IMR-90 (cell line): Measurements from ENCODE around the gene SURF1. TPM values are rescaled to one million over a fixed set of nuclear protein-coding genes. Genes with fewer than 3 reads are reported as not detected.

Experiments used
- ATAC-seq: fragments of 200-7000 bp; cut with Tn5 transposase; 2 replicates; pipeline ENCODE4 v1.9.1; 2020; ENCODE audit warnings: low read depth, mild to moderate bottlenecking, moderate library complexity
- BruUV-seq: library from RNA; stranded (reverse); fragments of 400-500 nt; replicated peaks from 2 replicates; lab custom pipeline; 2021; lab: Mats Ljungman, UMichigan
- CTCF ChIA-PET: fragments of 300-600 bp; formaldehyde crosslinking; extraction: SDS; loops from one replicate; lab custom pipeline; 2021; ENCODE audit warnings: antibody characterized with exemption; lab: Yijun Ruan, JAX
- POLR2A ChIA-PET: fragments of 300-600 bp; sonication (Branson Sonifier 250); formaldehyde crosslinking; loops from one replicate; lab custom pipeline; 2022; ENCODE audit warnings: antibody characterized with exemption; ENCODE audit not compliant: unreplicated experiment; lab: Charles Lee
- DNase-seq: peaks from one replicate; pipeline ENCODE4 v3.0.0; 2013
- H2AFZ ChIP-seq: replicated peaks from 2 replicates; pipeline ENCODE3; 2013; ENCODE audit warnings: low read length, mild to moderate bottlenecking; ENCODE audit not compliant: poor library complexity
- H2AK5ac ChIP-seq: 2 replicates; pipeline ENCODE4 v1.6.1; 2013; ENCODE audit warnings: low read depth, low read length, inconsistent platforms
- H2AK9ac ChIP-seq: replicated peaks from 2 replicates; pipeline ENCODE3; 2013; ENCODE audit warnings: mild to moderate bottlenecking, low read depth, low read length, moderate library complexity; ENCODE audit not compliant: poor library complexity
- H2BK120ac ChIP-seq: 2 replicates; pipeline ENCODE4 v1.6.1; 2013; ENCODE audit warnings: low read depth, low read length, inconsistent platforms
- H2BK15ac ChIP-seq: 3 replicates; pipeline ENCODE4 v1.6.1; 2013; ENCODE audit warnings: low read depth, low read length, inconsistent platforms
- H2BK20ac ChIP-seq: 2 replicates; pipeline ENCODE4 v1.6.1; 2013; ENCODE audit warnings: low read depth, mild to moderate bottlenecking, inconsistent platforms, low read length, moderate library complexity
- H2BK5ac ChIP-seq: 2 replicates; pipeline ENCODE4 v1.6.1; 2013; ENCODE audit warnings: mild to moderate bottlenecking, low read depth, low read length, inconsistent platforms; ENCODE audit not compliant: poor library complexity, severe bottlenecking
- H3K14ac ChIP-seq: replicated peaks from 2 replicates; pipeline ENCODE4 v1.6.1; 2013; ENCODE audit warnings: low read depth, low read length, inconsistent platforms
- H3K18ac ChIP-seq: 2 replicates; pipeline ENCODE4 v1.6.1; 2013; ENCODE audit warnings: low read depth, low read length, control low read depth
- H3K23ac ChIP-seq: 2 replicates; pipeline ENCODE4 v1.6.1; 2013; ENCODE audit warnings: low read depth, low read length, inconsistent platforms
- H3K27ac ChIP-seq: 2 replicates; pipeline ENCODE4 v1.5.1; 2013; ENCODE audit warnings: mild to moderate bottlenecking, control low read depth, low read length; ENCODE audit not compliant: insufficient read depth
- H3K27me3 ChIP-seq: 2 replicates; pipeline ENCODE4 v1.6.1; 2013; ENCODE audit warnings: low read length; ENCODE audit not compliant: control insufficient read depth, insufficient read depth
- H3K36me3 ChIP-seq: 2 replicates; pipeline ENCODE4 v1.6.1; 2013; ENCODE audit warnings: low read length, mixed read lengths; ENCODE audit not compliant: control insufficient read depth, insufficient read depth
- H3K4ac ChIP-seq: 2 replicates; pipeline ENCODE4 v1.6.1; 2013; ENCODE audit warnings: low read depth, low read length, inconsistent platforms
- H3K4me1 ChIP-seq: 2 replicates; pipeline ENCODE4 v1.6.1; 2013; ENCODE audit warnings: low read length, mixed read lengths; ENCODE audit not compliant: control insufficient read depth, insufficient read depth
- H3K4me2 ChIP-seq: 2 replicates; pipeline ENCODE4 v1.6.1; 2013; ENCODE audit warnings: low read depth, mild to moderate bottlenecking, control low read depth, low read length, moderate library complexity
- H3K4me3 ChIP-seq: 2 replicates; pipeline ENCODE4 v1.5.1; 2013; ENCODE audit warnings: low read depth, mild to moderate bottlenecking, control low read depth, low read length, moderate library complexity; ENCODE audit not compliant: insufficient read depth
- H3K56ac ChIP-seq: 2 replicates; pipeline ENCODE4 v1.6.1; 2013; ENCODE audit warnings: low read length, inconsistent platforms; ENCODE audit not compliant: insufficient read depth; ENCODE audit errors: extremely low read depth
- H3K79me1 ChIP-seq, 2 experiments: 2 replicates each; pipeline ENCODE4 v1.6.1; 2013; ENCODE audit warnings: low read length in 2 of 2, inconsistent platforms in 1 of 2, low read depth in 1 of 2
- H3K9ac ChIP-seq: 2 replicates; pipeline ENCODE4 v1.6.1; 2013; ENCODE audit warnings: low read depth, low read length, control low read depth
- H3K9me1 ChIP-seq: 2 replicates; pipeline ENCODE4 v1.6.1; 2013; ENCODE audit warnings: low read length, inconsistent platforms; ENCODE audit not compliant: insufficient read depth
- H3K9me3 ChIP-seq: 2 replicates; pipeline ENCODE4 v1.6.1; 2013; ENCODE audit warnings: low read length; ENCODE audit not compliant: control insufficient read depth, insufficient read depth
- H4K20me1 ChIP-seq: 2 replicates; pipeline ENCODE4 v1.6.1; 2013; ENCODE audit warnings: low read length, inconsistent platforms; ENCODE audit not compliant: insufficient read depth
- H4K5ac ChIP-seq: 2 replicates; pipeline ENCODE4 v1.6.1; 2013; ENCODE audit warnings: mild to moderate bottlenecking, low read depth, low read length, control low read depth
- H4K8ac ChIP-seq, 2 experiments: 2 replicates each; pipeline ENCODE4 v1.6.1; 2013; ENCODE audit warnings: low read depth in 2 of 2, low read length in 2 of 2, control low read depth in 1 of 2, inconsistent platforms in 1 of 2
- H4K91ac ChIP-seq: 2 replicates; pipeline ENCODE4 v1.6.1; 2013; ENCODE audit warnings: low read depth, low read length, inconsistent platforms; ENCODE audit not compliant: insufficient read depth
- CEBPB ChIP-seq: IDR thresholded peaks from 2 replicates; pipeline ENCODE4 v1.6.1; 2012; ENCODE audit warnings: low read depth, low read length, improper control_type of control experiment
- CHD1 ChIP-seq: IDR thresholded peaks from 2 replicates; pipeline ENCODE4 v1.6.1; 2012; ENCODE audit warnings: low read depth, low read length, improper control_type of control experiment
- FOS ChIP-seq: fragments of 150-350 bp; IDR thresholded peaks from 2 replicates; pipeline ENCODE4 v1.6.1; 2016; ENCODE audit warnings: low read depth, low read length
- MAFK ChIP-seq: IDR thresholded peaks from 2 replicates; pipeline ENCODE4 v1.6.1; 2012; ENCODE audit warnings: low read depth, low read length, improper control_type of control experiment
- MAZ ChIP-seq: IDR thresholded peaks from 2 replicates; pipeline ENCODE4 v1.6.1; 2012; ENCODE audit warnings: low read depth, mild to moderate bottlenecking, low read length, improper control_type of control experiment, moderate library complexity, borderline replicate concordance
- RCOR1 ChIP-seq: IDR thresholded peaks from 2 replicates; pipeline ENCODE4 v1.6.1; 2012; ENCODE audit warnings: mild to moderate bottlenecking, low read length, improper control_type of control experiment; ENCODE audit not compliant: insufficient replicate concordance
- RFX5 ChIP-seq: IDR thresholded peaks from 2 replicates; pipeline ENCODE4 v1.8.0; 2012; ENCODE audit warnings: low read depth, mild to moderate bottlenecking, low read length, moderate library complexity
- USF2 ChIP-seq: fragments of 150-350 bp; IDR thresholded peaks from 2 replicates; pipeline ENCODE4 v1.6.1; 2017; ENCODE audit warnings: mild to moderate bottlenecking, antibody characterized with exemption, low read length, low read depth
- WGBS, 2 experiments: methylation state at CpG; one replicate each; pipeline versions ENCODE4 v1.1.5 to v1.1.7; 2013; ENCODE audit warnings: missing lambda C conversion rate in 2 of 2; ENCODE audit not compliant: insufficient read length in 1 of 2; ENCODE audit errors: extremely low coverage in 2 of 2; 5-methylcytosine and 5-hydroxymethylcytosine counted together
- dilution Hi-C: fragments of 300-500 bp; cut with HindIII; formaldehyde crosslinking; loops from one replicate; pipeline ENCODE4 v1.14.3; 2018; ENCODE audit warnings: low sequenced_read_pairs; ENCODE audit not compliant: unreplicated experiment
- in situ Hi-C: fragments of 300-500 bp; cut with MboI; formaldehyde crosslinking; loops from 3 replicates; pipeline ENCODE4 v1.14.3; 2019; ENCODE audit warnings: low sequenced_read_pairs, inconsistent platforms, mixed read lengths
- intact Hi-C: fragments of 100-400 bp; cut with micrococcal nuclease; formaldehyde crosslinking; loops from 2 replicates; pipeline ENCODE4 v1.10.0; 2022
- polyA plus RNA-seq, 3 experiments: library from polyadenylated mRNA; depleted of rRNA; stranded (reverse); fragments of >200 nt; gene quantifications; 2 replicates each; pipeline ENCODE4 v1.2.3, GENCODE V29; 2012; ENCODE audit warnings: low replicate concordance in 1 of 3
- total RNA-seq: library from RNA; depleted of rRNA; stranded (reverse); fragments of >200 nt; gene quantifications from 2 replicates; pipeline ENCODE4 v1.2.3, GENCODE V29; 2012

Gene SURF1
- total and polyA plus RNA-seq, 2 of the 4 experiments (the other 2 are of a cell fraction) = 15.1 to 24.5 TPM

- no peak overlapping the region for H3K56ac ChIP-seq
- ATAC-seq (no peak), DNase-seq (no peak)
- H3K9ac ChIP-seq = no peak overlapping the region
- H4K8ac ChIP-seq = no peak overlapping the region
- H3K9me3 ChIP-seq = no peaks in the 10 kb centered on the region
- H4K20me1 ChIP-seq = no peaks in the 10 kb centered on the region
- H2AK9ac ChIP-seq = no peak overlapping the region
- 60% methylated on average over 1 of the region's 3 CpGs; no CpG with 5 or more reads in 1 of the 2 experiments for WGBS, 2 experiments
- H3K4me2 ChIP-seq = no peak overlapping the region
- H3K36me3 ChIP-seq = peaks cover 57% of the 10 kb centered on the region
- POLR2A ChIA-PET = no interaction called here
- H2BK15ac ChIP-seq = no peak overlapping the region
- intact Hi-C loops (no loop called here), in situ Hi-C loops (no loop called here), dilution Hi-C loops (no loop called here)
- no peak overlapping the region for H2BK120ac ChIP-seq
- no peaks in the 10 kb centered on the region for H3K27me3 ChIP-seq
- H3K9me1 ChIP-seq = 0 out of 2 replicates have a peak, but pooled peaks cover 4% of the 10 kb centered on the region
- H4K5ac ChIP-seq = no peak overlapping the region
- TF ChIP-seq CEBPB (no peak), RCOR1 (no peak), FOS (no peak), USF2 (no peak), RFX5 (no peak), MAFK (no peak), MAZ (no peak), CHD1 (no peak)
- H2AFZ ChIP-seq = no peak overlapping the region
- H3K4me1 ChIP-seq = no peaks in the 10 kb centered on the region
- H2AK5ac ChIP-seq = no peak overlapping the region
- no peak overlapping the region for H3K14ac ChIP-seq
- H2BK20ac ChIP-seq = no peak overlapping the region
- CTCF ChIA-PET = interaction anchor here (0.6 kb wide), 1 partner anchor 20 kb away, joined by 4 read pairs; no protein-coding TSS in a partner anchor
- no peak overlapping the region for H3K23ac ChIP-seq
- H3K27ac ChIP-seq = no peak overlapping the region
- H3K4ac ChIP-seq = no peak overlapping the region
- H3K4me3 ChIP-seq = no peak overlapping the region
- H2BK5ac ChIP-seq = no peak overlapping the region
- no peak overlapping the region for H4K91ac ChIP-seq
- H3K79me1 ChIP-seq = peaks cover 8 to 32% of the 10 kb centered on the region in 2 experiments; a peak in 3 of 4 replicates
- BruUV-seq = no TSS peak
- H3K18ac ChIP-seq = no peak overlapping the region
Observed at GRCh38 chr9:133340256-133340655, 16.0 kb downstream of the SURF1 start.
